H1 (cell line): ENCODE measurements around the gene ZNF148. TPM values are rescaled to one million over a fixed set of nuclear protein-coding genes. Genes with fewer than 3 reads are reported as not detected.

ENCODE experiments used
- CTCF ChIA-PET: fragments of 300-600 bp; sonication (Branson Sonifier 250); formaldehyde crosslinking; loops from one replicate; lab custom pipeline; 2021; ENCODE audit not compliant: partially characterized antibody; lab: Charles Lee
- POLR2A ChIA-PET: fragments of 300-600 bp; sonication (Branson Sonifier 250); formaldehyde crosslinking; loops from one replicate; lab custom pipeline; 2021; ENCODE audit warnings: inconsistent platforms; ENCODE audit not compliant: partially characterized antibody; lab: Charles Lee
- DNase-seq, 2 experiments: peaks; one replicate each; pipeline versions ENCODE4 v3.0.0 to v3.0.0-alpha.2; 2010 to 2022; ENCODE audit warnings: low spot score in 2 of 2, low read depth in 1 of 2, mixed read lengths in 1 of 2
- FAIRE-seq: peaks from 2 replicates; lab custom pipeline; 2011; peaks lifted over from hg19 to GRCh38; lab: Jason Lieb, UNC
- H2AFZ ChIP-seq: 2 replicates; pipeline ENCODE4 v1.8.1; 2012; ENCODE audit warnings: low read length, inconsistent platforms
- H2AK5ac ChIP-seq: 2 replicates; pipeline ENCODE4 v1.6.1; 2013; ENCODE audit warnings: low read depth, low read length
- H2BK120ac ChIP-seq: replicated peaks from 2 replicates; pipeline ENCODE3; 2013; ENCODE audit warnings: low read depth, low read length, inconsistent platforms
- H2BK12ac ChIP-seq: 2 replicates; pipeline ENCODE4 v1.6.1; 2013; ENCODE audit warnings: low read depth, low read length
- H2BK15ac ChIP-seq: 2 replicates; pipeline ENCODE4 v1.6.1; 2013; ENCODE audit warnings: low read length
- H2BK20ac ChIP-seq: 2 replicates; pipeline ENCODE4 v1.6.1; 2013; ENCODE audit warnings: low read length
- H2BK5ac ChIP-seq: 2 replicates; pipeline ENCODE4 v1.6.1; 2013; ENCODE audit warnings: low read depth, low read length
- H3K14ac ChIP-seq: 2 replicates; pipeline ENCODE4 v1.6.1; 2013; ENCODE audit warnings: inconsistent platforms; ENCODE audit not compliant: insufficient read length
- H3K18ac ChIP-seq: 2 replicates; pipeline ENCODE4 v1.6.1; 2013; ENCODE audit warnings: low read length; ENCODE audit errors: extremely low read depth
- H3K23ac ChIP-seq: 2 replicates; pipeline ENCODE4 v1.6.1; 2013; ENCODE audit warnings: inconsistent platforms; ENCODE audit not compliant: insufficient read length
- H3K23me2 ChIP-seq: 2 replicates; pipeline ENCODE4 v1.6.1; 2013; ENCODE audit warnings: low read depth, low read length
- H3K27ac ChIP-seq: 2 replicates; pipeline ENCODE4 v1.6.1; 2011; ENCODE audit warnings: low read depth, low read length, inconsistent platforms
- H3K27me3 ChIP-seq, 4 experiments: replicated peaks in 1 of 4; 1 replicate in 1 of 4; 2 replicates in 3 of 4; pipeline versions ENCODE4 v1.6.1 to v1.8.1; 2011 to 2013; ENCODE audit warnings: low read length in 3 of 4, mild to moderate bottlenecking in 3 of 4, inconsistent platforms in 2 of 4, mixed read lengths in 2 of 4, moderate library complexity in 1 of 4; ENCODE audit not compliant: control insufficient read depth in 3 of 4, insufficient read depth in 3 of 4; ENCODE audit errors: extremely low read depth in 1 of 4
- H3K36me3 ChIP-seq, 4 experiments: 2 replicates each; pipeline versions ENCODE4 v1.6.1 to v1.8.1; 2011 to 2013; ENCODE audit warnings: mild to moderate bottlenecking in 4 of 4, low read length in 3 of 4, moderate library complexity in 2 of 4, control low read depth in 1 of 4, inconsistent platforms in 1 of 4; ENCODE audit not compliant: insufficient read depth in 4 of 4, control insufficient read depth in 2 of 4
- H3K4ac ChIP-seq: replicated peaks from 2 replicates; pipeline ENCODE3; 2013; ENCODE audit warnings: low read length, low read depth, mixed read lengths, inconsistent platforms; ENCODE audit not compliant: insufficient read length
- H3K4me1 ChIP-seq, 4 experiments: replicated peaks in 1 of 4; 1 replicate in 1 of 4; 2 replicates in 3 of 4; pipeline versions ENCODE4 v1.6.1 to v1.8.1; 2011 to 2013; ENCODE audit warnings: low read length in 3 of 4, inconsistent platforms in 2 of 4, mixed read lengths in 1 of 4; ENCODE audit not compliant: insufficient read depth in 4 of 4, control insufficient read depth in 3 of 4
- H3K4me2 ChIP-seq, 2 experiments: 2 replicates each; pipeline versions ENCODE4 v1.6.1 to v1.8.1; 2011 to 2013; ENCODE audit warnings: low read depth in 2 of 2, low read length in 2 of 2, control low read depth in 1 of 2, inconsistent platforms in 1 of 2, mild to moderate bottlenecking in 1 of 2; ENCODE audit not compliant: insufficient read depth in 1 of 2
- H3K4me3 ChIP-seq, 4 experiments: fragments of 200-600, 300-600 bp in 1 of 4; sonication (generic), shearing (Covaris generic), sonication (Bioruptor Twin) in 1 of 4; 2 replicates each; pipeline versions ENCODE4 v1.5.1 to v1.8.1; 2011 to 2016; ENCODE audit warnings: low read length in 4 of 4, low read depth in 3 of 4, control low read depth in 2 of 4, inconsistent platforms in 2 of 4, mild to moderate bottlenecking in 2 of 4, mixed read lengths in 1 of 4, moderate library complexity in 1 of 4; ENCODE audit not compliant: insufficient read depth in 2 of 4; ENCODE audit errors: extremely low read depth in 1 of 4
- H3K56ac ChIP-seq: replicated peaks from 2 replicates; pipeline ENCODE3; 2013; ENCODE audit warnings: low read depth, mild to moderate bottlenecking, mixed read lengths, low read length, inconsistent platforms; ENCODE audit not compliant: insufficient read length
- H3K79me1 ChIP-seq: 2 replicates; pipeline ENCODE4 v1.6.1; 2013; ENCODE audit warnings: low read depth, low read length, control low read depth
- H3K79me2 ChIP-seq, 2 experiments: 2 replicates each; pipeline versions ENCODE4 v1.6.1 to v1.8.1; 2012 to 2013; ENCODE audit warnings: low read length in 2 of 2, mild to moderate bottlenecking in 2 of 2, inconsistent platforms in 1 of 2; ENCODE audit not compliant: insufficient read depth in 2 of 2, control insufficient read depth in 1 of 2
- H3K9ac ChIP-seq, 4 experiments: replicated peaks in 1 of 4; 1 replicate in 1 of 4; 2 replicates in 3 of 4; pipeline versions ENCODE4 v1.6.1 to v1.8.1; 2011 to 2013; ENCODE audit warnings: low read depth in 3 of 4, low read length in 3 of 4, control low read depth in 2 of 4, mild to moderate bottlenecking in 2 of 4, moderate library complexity in 2 of 4, inconsistent platforms in 1 of 4; ENCODE audit errors: extremely low read depth in 1 of 4
- H3K9me3 ChIP-seq, 2 experiments: 2 replicates each; pipeline versions ENCODE4 v1.6.1 to v1.8.1; 2012 to 2013; ENCODE audit warnings: mild to moderate bottlenecking in 2 of 2, moderate library complexity in 2 of 2, control low read depth in 1 of 2, inconsistent platforms in 1 of 2, low read depth in 1 of 2, low read length in 1 of 2, mixed read lengths in 1 of 2; ENCODE audit not compliant: insufficient read depth in 2 of 2
- H4K20me1 ChIP-seq, 2 experiments: replicated peaks in 1 of 2; 2 replicates each; pipeline versions ENCODE3 to v1.8.1; 2011 to 2013; ENCODE audit warnings: inconsistent platforms in 2 of 2, low read length in 2 of 2, mild to moderate bottlenecking in 1 of 2; ENCODE audit not compliant: insufficient read depth in 2 of 2, control insufficient read depth in 1 of 2
- H4K5ac ChIP-seq: 2 replicates; pipeline ENCODE4 v1.6.1; 2013; ENCODE audit warnings: low read length, low read depth, mixed read lengths, inconsistent platforms; ENCODE audit not compliant: insufficient read length
- H4K8ac ChIP-seq: 2 replicates; pipeline ENCODE4 v1.8.0; 2013; ENCODE audit warnings: mild to moderate bottlenecking, moderate library complexity, low read length, inconsistent platforms; ENCODE audit not compliant: insufficient read depth; ENCODE audit errors: extremely low read depth
- H4K91ac ChIP-seq: replicated peaks from 2 replicates; pipeline ENCODE3; 2013; ENCODE audit warnings: low read length, mixed read lengths, inconsistent platforms; ENCODE audit not compliant: insufficient read length
- BCL11A ChIP-seq, 2 experiments: IDR thresholded peaks; one replicate each; pipeline ENCODE4 v1.6.1; 2011; ENCODE audit warnings: low read depth in 2 of 2, low read length in 2 of 2, mild to moderate bottlenecking in 2 of 2
- CBX8 ChIP-seq: fragments of 300-800, 300-1000 bp; sonication (generic); IDR thresholded peaks from 2 replicates; pipeline ENCODE4 v1.7.1; 2016; ENCODE audit warnings: low read depth, low read length, borderline replicate concordance
- EGR1 ChIP-seq: IDR thresholded peaks from 2 replicates; pipeline ENCODE4 v1.6.1; 2011; ENCODE audit warnings: low read depth, low read length, borderline replicate concordance
- NRF1 ChIP-seq: IDR thresholded peaks from 2 replicates; pipeline ENCODE4 v1.6.1; 2011; ENCODE audit warnings: mild to moderate bottlenecking, low read depth, low read length, improper control_type of control experiment
- POLR2AphosphoS5 ChIP-seq: IDR thresholded peaks from 2 replicates; pipeline ENCODE4 v1.6.1; 2011; ENCODE audit warnings: low read depth, low read length
- RAD21 ChIP-seq, 2 experiments: IDR thresholded peaks in 1 of 2; conservative IDR thresholded peaks in 1 of 2; 2 replicates each; pipeline ENCODE4 v1.6.1; 2011; ENCODE audit warnings: low read depth in 2 of 2, low read length in 2 of 2, improper control_type of control experiment in 1 of 2, inconsistent platforms in 1 of 2, mild to moderate bottlenecking in 1 of 2, moderate library complexity in 1 of 2
- SIN3A ChIP-seq, 2 experiments: IDR thresholded peaks in 1 of 2; conservative IDR thresholded peaks in 1 of 2; 2 replicates each; pipeline ENCODE4 v1.6.1; 2011 to 2012; ENCODE audit warnings: low read length in 2 of 2, improper control_type of control experiment in 1 of 2, low read depth in 1 of 2, mild to moderate bottlenecking in 1 of 2
- WGBS, 2 experiments: shearing (Covaris generic) in 1 of 2; methylation state at CpG; one replicate each; pipeline versions ENCODE4 v1.1.6 to v1.1.7; 2013 to 2015; ENCODE audit warnings: low lambda C conversion rate in 2 of 2, mixed read lengths in 2 of 2, inconsistent platforms in 1 of 2, low coverage in 1 of 2, missing lambda C conversion rate in 1 of 2; ENCODE audit not compliant: insufficient replicate concordance in 2 of 2, insufficient coverage in 1 of 2, insufficient read length in 1 of 2; ENCODE audit errors: extremely low coverage in 1 of 2, missing lambda C conversion rate in 1 of 2; 5-methylcytosine and 5-hydroxymethylcytosine counted together
- polyA plus RNA-seq, 7 experiments: library from polyadenylated mRNA; depleted of rRNA in 3 of 7; stranded (reverse) in 5 of 7; unstranded in 2 of 7; fragments of >200 nt in 5 of 7; fragments of 200-250 nt in 2 of 7; gene quantifications; 1 replicate in 5 of 7; 2 replicates in 1 of 7; 4 replicates in 1 of 7; pipeline versions ENCODE4 v1.2.1 to v1.2.3, GENCODE V29; 2011 to 2013; ENCODE audit warnings: missing spikeins in 2 of 7, mixed read lengths in 2 of 7
- total RNA-seq: library from RNA; stranded (reverse); fragmentation: NEBNext Ultra II Directional; extraction: Animal tissue kit (Norgen Biotek cat#: 25700); gene quantifications from 2 replicates; pipeline ENCODE4 v1.2.1, GENCODE V29; 2021

Gene ZNF148
- total and polyA plus RNA-seq, 2 of the 8 experiments (the other 6 are each of a cell fraction or from before 2014, with no cell fraction given) = 3.7 to 22.6 TPM

GRCh38 chr3:125353659-125354058 is 21.5 kb downstream of the ZNF148 start:
- Histone ChIP-seq H2AFZ (no peak overlapping the region), H3K4me2 (no peak overlapping the region), H3K9ac (no peak overlapping the region), H4K5ac (no peak overlapping the region), H4K8ac (no peak overlapping the region), H3K27me3 (no peaks in the 10 kb centered on the region), H3K14ac (no peak overlapping the region), H3K4me3 (no peak overlapping the region), H3K4me1 (no peaks in the 10 kb centered on the region), H3K36me3 (no peaks in the 10 kb centered on the region), H2BK15ac (no peak overlapping the region), H3K9me3 (no peaks in the 10 kb centered on the region), H3K27ac (no peak overlapping the region), H3K79me1 (peaks cover 3% of the 10 kb centered on the region), H4K20me1 (peaks cover 0 to 2% of the 10 kb centered on the region in 2 experiments), H3K23ac (no peak overlapping the region), H2BK120ac (no peak overlapping the region), H3K79me2 (peaks cover 3 to 96% of the 10 kb centered on the region in 2 experiments; a peak in 3 of 4 replicates), H3K18ac (no peak overlapping the region), H2AK5ac (no peak overlapping the region), H2BK20ac (no peak overlapping the region), H3K4ac (no peak overlapping the region), H3K23me2 (no peaks in the 10 kb centered on the region; the same call in 1 of the 2 replicates), H3K56ac (no peak overlapping the region), H2BK12ac (no peak overlapping the region), H2BK5ac (no peak overlapping the region), H4K91ac (no peak overlapping the region)
- WGBS, 2 experiments = 96% methylated on average over 3 of the region's 3 CpGs; no CpG with 5 or more reads in 1 of the 2 experiments
- ChIA-PET POLR2A (no interaction called here), CTCF (no interaction called here)
- no peak for DNase-seq
- TF ChIP-seq POLR2AphosphoS5 = no peak
- TF ChIP-seq RAD21 (IDR thresholded peaks at IDR 0.05 in 1 of 2, conservative IDR thresholded peaks at IDR 0.05 in 1 of 2; ENCODE audit: low read depth in 2 of 2, low read length in 2 of 2) = no peak
- TF ChIP-seq SIN3A (conservative IDR thresholded peaks at IDR 0.05 in 1 of 2, IDR thresholded peaks at IDR 0.05 in 1 of 2; ENCODE audit: low read depth in 1 of 2, low read length in 2 of 2) = no peak
- TF ChIP-seq BCL11A (IDR thresholded peaks at IDR 0.05; ENCODE audit: low read depth in 2 of 2, low read length in 2 of 2) = no peak
- TF ChIP-seq EGR1 = no peak
- no peak for TF ChIP-seq NRF1
- no peak for TF ChIP-seq CBX8
- FAIRE-seq = no peak
